NCI-H524 (cell line): ENCODE measurements around the gene C17orf50.

Experiments
- DNase-seq, 2 experiments: peaks; one replicate each; lab custom pipeline; 2025; lab: John Stamatoyannopoulos, UW

Gene C17orf50

GRCh38 chr17:35752945-35753764 lies 7.5 kb upstream of the C17orf50 start, which contains the start of gene GAS2L2:
TSS of gene GAS2L2 (minus strand) at chr17:35753239. CDS start at chr17:35752850, 389 bp downstream.
- DNase-seq: no peak

DNA sequence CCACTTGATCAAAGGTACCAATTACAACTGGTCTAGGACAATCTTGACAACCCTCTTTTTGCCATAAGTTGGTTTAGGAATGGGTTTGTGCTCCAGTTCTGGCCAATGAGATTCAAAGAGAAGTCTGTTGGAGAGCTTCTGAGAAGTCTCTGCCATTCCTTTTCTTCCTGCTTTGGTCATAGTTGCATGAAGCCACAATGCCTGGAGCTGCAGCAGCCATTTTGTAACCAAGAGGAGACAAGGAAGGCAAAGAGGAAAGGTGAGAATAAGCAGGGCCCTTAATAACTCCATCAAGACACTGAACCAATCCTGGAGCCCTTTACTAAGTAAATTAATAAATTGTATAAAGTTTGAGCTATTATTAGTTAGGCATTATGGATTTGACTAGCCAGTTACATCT lies 3.4 kb upstream of the C17orf50 start:
- DNase-seq: no peak

- no peak for DNase-seq
Measured at GRCh38 chr17:35761601-35762000, 914 bp downstream of the C17orf50 start.

DNA sequence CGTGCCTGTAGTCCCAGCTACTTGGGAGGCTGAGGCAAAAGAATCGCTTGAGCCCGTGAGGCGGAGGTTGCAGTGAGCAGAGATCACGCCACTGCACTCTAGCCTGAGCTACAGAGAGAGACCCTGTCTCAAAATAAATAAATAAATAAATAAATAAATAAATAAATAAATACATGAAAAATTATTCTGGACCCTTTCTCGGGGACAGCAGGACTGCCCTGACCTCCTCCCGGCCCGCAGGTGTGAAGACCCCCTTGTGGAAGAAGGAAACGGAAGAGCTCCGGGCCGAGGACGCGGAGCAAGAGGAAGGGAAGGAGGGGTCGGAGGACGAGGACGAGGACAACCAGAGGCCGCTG lies 3.1 kb downstream of the C17orf50 start:
- DNase-seq: no peak

DNA sequence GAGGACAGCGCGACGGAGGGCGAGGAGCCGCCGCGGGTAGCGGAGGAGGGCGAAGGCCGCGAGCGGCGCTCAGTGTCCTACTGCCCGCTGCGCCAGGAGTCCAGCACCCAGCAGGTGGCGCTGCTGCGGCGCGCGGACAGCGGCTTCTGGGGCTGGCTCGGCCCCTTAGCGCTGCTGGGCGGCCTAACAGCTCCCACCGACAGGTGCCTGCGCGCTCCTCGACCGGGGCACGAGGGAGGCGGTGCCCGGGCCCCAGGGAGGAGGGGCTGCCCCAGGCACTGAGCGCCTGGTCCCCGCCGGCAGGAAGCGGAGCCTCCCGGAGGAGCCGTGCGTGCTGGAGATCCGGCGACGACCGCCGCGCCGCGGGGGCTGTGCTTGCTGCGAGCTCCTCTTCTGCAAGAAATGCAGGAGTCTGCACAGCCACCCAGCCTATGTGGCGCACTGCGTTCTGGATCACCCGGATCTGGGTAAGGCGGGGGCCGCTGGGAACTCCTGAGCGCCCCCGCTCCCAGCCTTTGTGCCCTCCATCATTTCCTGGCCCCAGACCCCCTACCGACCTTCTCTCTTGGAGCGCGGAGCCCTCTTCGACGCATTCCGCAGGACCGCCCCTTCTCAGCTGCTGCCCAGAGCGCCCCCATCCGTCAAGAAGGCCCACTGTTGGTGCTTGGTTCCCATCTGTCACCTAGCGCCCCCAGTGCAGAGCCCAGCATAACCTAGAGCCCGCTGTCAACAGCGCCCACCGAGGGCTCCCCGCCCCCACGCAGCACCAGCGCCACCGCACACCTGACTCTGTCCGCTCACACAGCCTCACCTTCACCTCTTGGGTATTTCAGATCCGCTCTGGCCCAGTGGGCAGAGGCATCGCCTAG lies 3.7 kb downstream of the C17orf50 start:
- peak; percentile 76 to 85 for DNase-seq

- no peak for DNase-seq
Measured at GRCh38 chr17:35765086-35765710, 4.5 kb downstream of the C17orf50 start.

GRCh38 chr17:35765756-35766488 lies 5.2 kb downstream of the C17orf50 start:
- no peak for DNase-seq

- DNase-seq: no peak
Measured at GRCh38 chr17:35766489-35766877, 5.8 kb downstream of the C17orf50 start.

- DNase-seq: peak in 1 of 2 experiments; percentile 26
Measured at GRCh38 chr17:35766903-35767510, 6.3 kb downstream of the C17orf50 start.

GRCh38 chr17:35768797-35769196 lies 8.1 kb downstream of the C17orf50 start:
- DNase-seq: no peak

GRCh38 chr17:35769895-35770486 lies 9.3 kb downstream of the C17orf50 start:
- DNase-seq: no peak

GRCh38 chr17:35773129-35773528 lies 12.4 kb downstream of the C17orf50 start:
- no peak for DNase-seq

- DNase-seq: no peak
Measured at GRCh38 chr17:35773679-35774425, 13.2 kb downstream of the C17orf50 start.

DNA sequence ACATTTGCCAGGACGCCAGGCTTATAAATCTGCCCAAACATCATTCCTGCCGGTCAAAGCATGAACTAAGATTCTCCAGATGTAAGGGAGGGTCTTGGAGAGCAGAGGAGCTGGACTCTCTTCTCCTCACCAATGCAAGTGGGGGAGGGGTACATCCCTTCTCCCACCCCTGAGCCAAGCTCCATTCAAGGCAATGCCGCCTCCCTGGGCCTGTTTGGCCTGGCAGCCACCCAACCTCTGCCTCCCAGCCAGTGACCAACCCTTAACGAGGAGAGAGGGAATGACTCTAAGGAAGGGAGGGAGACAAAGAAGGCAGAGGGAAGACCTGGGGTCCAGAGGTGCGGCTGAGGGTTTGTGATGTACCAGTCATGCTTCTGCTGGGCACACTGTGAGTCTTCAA lies 13.8 kb downstream of the C17orf50 start:
- no peak for DNase-seq

DNA sequence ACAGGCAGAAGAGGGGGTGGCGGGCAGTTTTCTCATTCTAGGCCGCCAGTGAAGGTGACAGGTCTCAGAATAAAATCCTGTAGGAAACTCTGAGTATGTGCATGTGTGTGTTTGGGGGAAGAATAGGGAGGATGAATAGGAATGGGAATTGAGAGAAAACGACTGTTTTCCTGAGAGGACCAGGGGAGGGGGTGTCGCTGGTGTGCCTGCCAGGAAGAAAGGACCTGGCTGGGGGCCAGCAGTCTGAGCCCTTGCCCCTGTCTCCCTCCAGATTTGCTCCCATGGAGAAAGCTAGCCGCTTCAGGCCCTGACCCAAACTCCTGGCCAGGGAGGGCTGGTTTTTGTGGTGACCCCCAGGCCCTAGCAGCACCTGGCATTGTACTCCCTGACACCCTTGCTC lies 14.4 kb downstream of the C17orf50 start:
- DNase-seq: no peak

DNA sequence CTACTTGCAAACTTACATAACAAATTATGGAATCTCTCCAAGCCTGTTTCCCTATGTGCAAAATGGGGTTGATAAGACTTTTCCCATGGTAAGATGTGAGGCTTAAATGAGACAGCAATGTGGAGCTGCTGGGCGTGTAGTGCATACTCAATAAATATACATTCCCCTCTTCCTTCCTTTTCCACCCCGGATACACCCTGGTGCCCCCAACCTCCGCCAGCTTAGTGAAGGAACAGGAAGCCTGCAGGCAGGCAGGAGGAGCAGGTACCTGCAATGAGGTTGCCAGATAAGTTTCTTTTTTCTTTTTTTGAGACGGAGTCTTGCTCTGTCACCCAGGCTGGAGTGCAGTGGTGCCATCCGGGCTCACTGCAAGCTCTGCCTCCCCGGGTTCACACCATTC lies 14.9 kb downstream of the C17orf50 start:
- DNase-seq: no peak

DNA sequence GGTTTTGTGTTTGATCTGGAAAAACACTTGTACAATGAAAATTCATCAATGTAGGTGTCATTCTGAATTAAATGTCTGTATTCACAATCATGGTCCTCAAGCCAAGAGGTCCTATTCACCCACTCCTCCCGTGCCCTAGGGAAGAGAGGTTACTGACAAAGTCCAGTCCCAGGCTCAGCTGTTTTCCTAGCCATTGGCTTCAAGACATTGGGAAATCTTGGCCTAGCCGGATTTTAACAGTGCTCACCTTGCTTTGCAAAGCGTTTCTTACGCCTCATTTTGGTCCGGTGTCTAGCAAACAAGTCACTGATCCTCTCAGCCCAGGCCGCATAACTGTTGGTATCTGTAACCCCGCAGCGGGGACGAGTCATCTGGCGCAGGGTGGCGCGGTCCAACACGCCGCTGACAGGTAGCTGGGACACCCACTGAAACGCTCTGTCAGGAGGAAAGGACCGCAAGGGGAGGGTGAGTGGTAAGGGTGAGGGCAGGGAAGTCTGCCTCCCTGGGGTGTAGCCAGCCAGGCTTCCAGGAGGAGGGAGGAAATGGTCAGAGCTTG lies 18.0 kb downstream of the C17orf50 start:
- DNase-seq: no peak

DNA sequence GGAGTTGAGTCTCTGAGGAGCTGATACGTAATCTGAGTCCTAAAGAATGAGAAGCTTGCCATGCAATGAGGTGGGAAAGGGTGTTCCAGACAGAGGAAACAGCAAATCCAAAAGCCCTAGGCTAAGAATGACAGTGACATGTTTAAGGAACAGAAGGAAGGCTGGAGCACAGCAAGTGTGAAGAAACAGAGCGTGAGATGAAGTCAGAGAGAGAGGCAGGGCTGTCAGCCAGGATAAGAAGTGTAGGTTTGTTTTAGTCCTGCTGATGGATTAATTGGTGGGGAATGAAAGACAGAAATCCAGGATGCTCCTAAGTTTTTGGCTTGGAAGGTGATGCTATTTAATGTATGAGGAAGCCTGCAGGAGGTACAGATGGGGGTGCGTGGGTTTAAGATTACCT lies 20.3 kb downstream of the C17orf50 start:
- DNase-seq: no peak

- DNase-seq: no peak
Measured at GRCh38 chr17:35784895-35785294, 24.2 kb downstream of the C17orf50 start.

GRCh38 chr17:35786941-35787432 lies 26.3 kb downstream of the C17orf50 start:
- no peak for DNase-seq
